HepG2 (cell line): ENCODE measurements around the gene TMEM240. TPM values are rescaled to one million over a fixed set of nuclear protein-coding genes. Genes with fewer than 3 reads are reported as not detected.

Experiments used
- ATF1 ChIP-seq: IDR thresholded peaks from 2 replicates; pipeline ENCODE4 v1.6.1; 2016; ENCODE audit warnings: mild to moderate bottlenecking, control low read depth
- ATF2 ChIP-seq: sonication (generic); formaldehyde crosslinking; IDR thresholded peaks from 2 replicates; pipeline ENCODE4 v1.4.0; 2020; ENCODE audit warnings: missing genetic modification reagents
- MTA1 ChIP-seq: sonication (generic); formaldehyde crosslinking; IDR thresholded peaks from 2 replicates; pipeline ENCODE4 v1.4.0; 2020; ENCODE audit warnings: missing genetic modification reagents, mild to moderate bottlenecking, borderline replicate concordance
- NFAT5 ChIP-seq: sonication (generic); formaldehyde crosslinking; IDR thresholded peaks from 2 replicates; pipeline ENCODE4 v1.4.0; 2020; ENCODE audit warnings: missing genetic modification reagents
- RBFOX2 ChIP-seq: fragments of 200-400 bp; formaldehyde crosslinking; IDR thresholded peaks from 2 replicates; pipeline ENCODE4 v1.6.1; 2017; ENCODE audit warnings: low read depth, mild to moderate bottlenecking, low read length
- TFDP2 ChIP-seq: sonication (generic); formaldehyde crosslinking; IDR thresholded peaks from 2 replicates; pipeline ENCODE4 v1.4.0; 2020; ENCODE audit warnings: missing genetic modification reagents
- TOPORS ChIP-seq: sonication (generic); formaldehyde crosslinking; IDR thresholded peaks from 2 replicates; pipeline ENCODE4 v1.8.0; 2023; ENCODE audit warnings: mild to moderate bottlenecking, missing genetic modification reagents
- ZFAT ChIP-seq: sonication (generic); formaldehyde crosslinking; conservative IDR thresholded peaks from 2 replicates; pipeline ENCODE4 v1.8.1; 2023; ENCODE audit warnings: missing genetic modification reagents, inconsistent platforms
- ZNF124 ChIP-seq: sonication (generic); formaldehyde crosslinking; IDR thresholded peaks from 2 replicates; pipeline ENCODE4 v1.4.0; 2020; ENCODE audit warnings: missing genetic modification reagents
- ZNF619 ChIP-seq: sonication (generic); formaldehyde crosslinking; IDR thresholded peaks from 2 replicates; pipeline ENCODE4 v1.4.0; 2020; ENCODE audit warnings: mild to moderate bottlenecking, missing genetic modification reagents
- ZNF792 ChIP-seq: IDR thresholded peaks from 2 replicates; pipeline ENCODE4 v1.6.1; 2016
- polyA plus RNA-seq, 8 experiments: library from polyadenylated mRNA; depleted of rRNA in 3 of 8; stranded (reverse) in 7 of 8; unstranded in 1 of 8; fragments of >200 nt; fragmentation: Illumina TruSeq in 4 of 8; extraction: Trizol in 4 of 8; gene quantifications; 2 replicates each; pipeline versions ENCODE4 v1.2.1 to v1.2.3, GENCODE V29; 2011 to 2016; ENCODE audit warnings: low read depth in 4 of 8, missing spikeins in 1 of 8, mixed read lengths in 1 of 8; ENCODE audit not compliant: insufficient read depth in 1 of 8
- total RNA-seq, 5 experiments: library from RNA; depleted of rRNA; stranded (reverse); fragments of >200 nt; fragmentation: Illumina TruSeq; extraction: Trizol; gene quantifications; 2 replicates each; pipeline ENCODE4 v1.2.3, GENCODE V29; 2016; ENCODE audit warnings: low read depth in 1 of 5
- TF ChIP-seq, protein P1 (sequence below): sonication (generic); formaldehyde crosslinking; IDR thresholded peaks from 2 replicates; pipeline ENCODE4 v1.4.0; 2020; ENCODE audit warnings: missing genetic modification reagents, borderline replicate concordance
- TF ChIP-seq, protein P2 (sequence below): IDR thresholded peaks from 2 replicates; pipeline ENCODE4 v1.6.1; 2012; ENCODE audit warnings: low read depth, low read length, improper control_type of control experiment

Gene TMEM240
- total and polyA plus RNA-seq, 2 of the 13 experiments (the other 11 are each of a cell fraction or from before 2014, with no cell fraction given) = 0.17 TPM; not detected in 1

GRCh38 chr1:1574721-1575537 is 34.5 kb upstream of the TMEM240 start, which contains the start of gene SSU72 (continued):
- TF ChIP-seq, protein P1, sequence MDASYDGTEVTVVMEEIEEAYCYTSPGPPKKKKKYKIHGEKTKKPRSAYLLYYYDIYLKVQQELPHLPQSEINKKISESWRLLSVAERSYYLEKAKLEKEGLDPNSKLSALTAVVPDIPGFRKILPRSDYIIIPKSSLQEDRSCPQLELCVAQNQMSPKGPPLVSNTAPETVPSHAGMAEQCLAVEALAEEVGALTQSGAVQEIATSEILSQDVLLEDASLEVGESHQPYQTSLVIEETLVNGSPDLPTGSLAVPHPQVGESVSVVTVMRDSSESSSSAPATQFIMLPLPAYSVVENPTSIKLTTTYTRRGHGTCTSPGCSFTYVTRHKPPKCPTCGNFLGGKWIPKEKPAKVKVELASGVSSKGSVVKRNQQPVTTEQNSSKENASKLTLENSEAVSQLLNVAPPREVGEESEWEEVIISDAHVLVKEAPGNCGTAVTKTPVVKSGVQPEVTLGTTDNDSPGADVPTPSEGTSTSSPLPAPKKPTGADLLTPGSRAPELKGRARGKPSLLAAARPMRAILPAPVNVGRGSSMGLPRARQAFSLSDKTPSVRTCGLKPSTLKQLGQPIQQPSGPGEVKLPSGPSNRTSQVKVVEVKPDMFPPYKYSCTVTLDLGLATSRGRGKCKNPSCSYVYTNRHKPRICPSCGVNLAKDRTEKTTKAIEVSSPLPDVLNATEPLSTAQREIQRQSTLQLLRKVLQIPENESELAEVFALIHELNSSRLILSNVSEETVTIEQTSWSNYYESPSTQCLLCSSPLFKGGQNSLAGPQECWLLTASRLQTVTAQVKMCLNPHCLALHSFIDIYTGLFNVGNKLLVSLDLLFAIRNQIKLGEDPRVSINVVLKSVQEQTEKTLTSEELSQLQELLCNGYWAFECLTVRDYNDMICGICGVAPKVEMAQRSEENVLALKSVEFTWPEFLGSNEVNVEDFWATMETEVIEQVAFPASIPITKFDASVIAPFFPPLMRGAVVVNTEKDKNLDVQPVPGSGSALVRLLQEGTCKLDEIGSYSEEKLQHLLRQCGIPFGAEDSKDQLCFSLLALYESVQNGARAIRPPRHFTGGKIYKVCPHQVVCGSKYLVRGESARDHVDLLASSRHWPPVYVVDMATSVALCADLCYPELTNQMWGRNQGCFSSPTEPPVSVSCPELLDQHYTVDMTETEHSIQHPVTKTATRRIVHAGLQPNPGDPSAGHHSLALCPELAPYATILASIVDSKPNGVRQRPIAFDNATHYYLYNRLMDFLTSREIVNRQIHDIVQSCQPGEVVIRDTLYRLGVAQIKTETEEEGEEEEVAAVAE = peak; percentile 31; the same call in 1 of the 2 replicates
- TF ChIP-seq MTA1 = no peak
- 0 out of 2 replicates have a peak, but pooled peaks have one; percentile 52 for TF ChIP-seq ZNF124 (CRISPR knock-in tag)
- peak; percentile 75; the same call in 1 of the 2 replicates for TF ChIP-seq ATF2 (CRISPR knock-in tag)
- no peak for TF ChIP-seq ZFAT (CRISPR knock-in tag)
- TF ChIP-seq NFAT5 (CRISPR knock-in tag) = 0 out of 2 replicates have a peak, but pooled peaks have one; percentile 79
- peak; percentile 25; the same call in 1 of the 2 replicates for TF ChIP-seq TOPORS (CRISPR knock-in tag)
- peak; percentile 88 for TF ChIP-seq RBFOX2
- TF ChIP-seq TFDP2 (CRISPR knock-in tag) = peak; percentile 57
- TF ChIP-seq ATF1 (CRISPR knock-in tag) = peak; percentile 98
- TF ChIP-seq ZNF792 = peak; percentile 27; the same call in 1 of the 2 replicates
- TF ChIP-seq, protein P2, sequence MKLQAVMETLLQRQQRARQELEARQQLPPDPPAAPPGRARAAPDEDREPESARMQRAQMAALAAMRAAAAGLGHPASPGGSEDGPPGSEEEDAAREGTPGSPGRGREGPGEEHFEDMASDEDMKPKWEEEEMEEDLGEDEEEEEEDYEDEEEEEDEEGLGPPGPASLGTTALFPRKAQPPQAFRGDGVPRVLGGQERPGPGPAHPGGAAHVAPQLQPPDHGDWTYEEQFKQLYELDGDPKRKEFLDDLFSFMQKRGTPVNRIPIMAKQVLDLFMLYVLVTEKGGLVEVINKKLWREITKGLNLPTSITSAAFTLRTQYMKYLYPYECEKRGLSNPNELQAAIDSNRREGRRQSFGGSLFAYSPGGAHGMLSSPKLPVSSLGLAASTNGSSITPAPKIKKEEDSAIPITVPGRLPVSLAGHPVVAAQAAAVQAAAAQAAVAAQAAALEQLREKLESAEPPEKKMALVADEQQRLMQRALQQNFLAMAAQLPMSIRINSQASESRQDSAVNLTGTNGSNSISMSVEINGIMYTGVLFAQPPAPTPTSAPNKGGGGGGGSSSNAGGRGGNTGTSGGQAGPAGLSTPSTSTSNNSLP = no peak
- TF ChIP-seq ZNF619 (CRISPR knock-in tag) = no peak; the same call in 1 of the 2 replicates
